Mesenchymal stem cell (in vitro differentiated cells and primary cell): ENCODE results near the gene CDC42EP4. TPM values are rescaled to one million over a fixed set of nuclear protein-coding genes. Genes with fewer than 3 reads are reported as not detected.
A peak's percentile ranks its signal among the peaks of the same experiment; 100 is the strongest.

Source experiments
- DNase-seq: peaks from one replicate; pipeline ENCODE4 v3.0.0-alpha.2; 2013
- H2AFZ ChIP-seq: one replicate; pipeline ENCODE4 v1.6.1; 2013; ENCODE audit warnings: low read depth, mild to moderate bottlenecking, control low read depth, inconsistent platforms, low read length, moderate library complexity
- H2AK5ac ChIP-seq: 2 replicates; pipeline ENCODE4 v1.6.1; 2013; ENCODE audit warnings: low read length, moderate library complexity, mild to moderate bottlenecking, inconsistent platforms; ENCODE audit not compliant: severe bottlenecking
- H2BK120ac ChIP-seq: one replicate; pipeline ENCODE4 v1.6.1; 2013; ENCODE audit warnings: low read depth, mild to moderate bottlenecking, inconsistent platforms, low read length, moderate library complexity
- H2BK12ac ChIP-seq, 2 experiments: one replicate each; pipeline ENCODE4 v1.6.1; 2013; ENCODE audit warnings: inconsistent platforms in 2 of 2, low read length in 2 of 2, mild to moderate bottlenecking in 2 of 2, moderate library complexity in 2 of 2, control low read depth in 1 of 2
- H2BK15ac ChIP-seq: one replicate; pipeline ENCODE4 v1.6.1; 2013; ENCODE audit warnings: mild to moderate bottlenecking, low read depth, inconsistent platforms; ENCODE audit not compliant: poor library complexity, severe bottlenecking
- H2BK5ac ChIP-seq: 2 replicates; pipeline ENCODE4 v1.6.1; 2013; ENCODE audit warnings: low read depth, mild to moderate bottlenecking, low read length, control low read depth, inconsistent platforms; ENCODE audit not compliant: poor library complexity, severe bottlenecking
- H3K14ac ChIP-seq, 2 experiments: one replicate each; pipeline ENCODE4 v1.6.1; 2013; ENCODE audit warnings: inconsistent platforms in 2 of 2, low read length in 2 of 2, control low read depth in 1 of 2, mild to moderate bottlenecking in 1 of 2, moderate library complexity in 1 of 2
- H3K18ac ChIP-seq, 2 experiments: one replicate each; pipeline ENCODE4 v1.6.1; 2013; ENCODE audit warnings: inconsistent platforms in 2 of 2, low read length in 2 of 2, control low read depth in 1 of 2, low read depth in 1 of 2, mild to moderate bottlenecking in 1 of 2
- H3K23ac ChIP-seq, 2 experiments: one replicate each; pipeline ENCODE4 v1.6.1; 2013; ENCODE audit warnings: inconsistent platforms in 2 of 2, low read length in 2 of 2, mild to moderate bottlenecking in 2 of 2, moderate library complexity in 2 of 2, control low read depth in 1 of 2
- H3K27ac ChIP-seq: 2 replicates; pipeline ENCODE4 v1.5.1; 2013; ENCODE audit warnings: mild to moderate bottlenecking, moderate library complexity, low read length, control low read depth, inconsistent platforms; ENCODE audit not compliant: poor library complexity, severe bottlenecking
- H3K27me3 ChIP-seq, 2 experiments: 2 replicates each; pipeline versions ENCODE4 v1.6.1 to v1.7.0; 2013; ENCODE audit warnings: low read length in 2 of 2, mild to moderate bottlenecking in 2 of 2, moderate library complexity in 2 of 2, control low read depth in 1 of 2, inconsistent platforms in 1 of 2; ENCODE audit not compliant: control insufficient read depth in 1 of 2, insufficient read depth in 1 of 2
- H3K36me3 ChIP-seq, 2 experiments: 2 replicates each; pipeline versions ENCODE4 v1.6.1 to v1.7.0; 2013; ENCODE audit warnings: low read length in 2 of 2, control low read depth in 1 of 2, inconsistent platforms in 1 of 2, low read depth in 1 of 2, mild to moderate bottlenecking in 1 of 2; ENCODE audit not compliant: insufficient read depth in 2 of 2, control insufficient read depth in 1 of 2
- H3K4ac ChIP-seq, 2 experiments: one replicate each; pipeline ENCODE4 v1.6.1; 2013; ENCODE audit warnings: inconsistent platforms in 2 of 2, low read length in 2 of 2, mild to moderate bottlenecking in 2 of 2, moderate library complexity in 2 of 2, control low read depth in 1 of 2, low read depth in 1 of 2
- H3K4me1 ChIP-seq: 2 replicates; pipeline ENCODE4 v1.6.1; 2013; ENCODE audit warnings: low read depth, low read length, control low read depth; ENCODE audit not compliant: control insufficient read depth, insufficient read depth
- H3K4me2 ChIP-seq: 2 replicates; pipeline ENCODE4 v1.6.1; 2013; ENCODE audit warnings: low read length, mild to moderate bottlenecking, inconsistent platforms; ENCODE audit not compliant: poor library complexity, severe bottlenecking
- H3K4me3 ChIP-seq, 2 experiments: 2 replicates each; pipeline versions ENCODE4 v1.5.1 to v1.7.0; 2013; ENCODE audit warnings: low read length in 2 of 2, mild to moderate bottlenecking in 2 of 2, control low read depth in 1 of 2, low read depth in 1 of 2; ENCODE audit not compliant: insufficient read depth in 1 of 2
- H3K79me1 ChIP-seq: replicated peaks from 2 replicates; pipeline ENCODE4 v1.6.1; 2013; ENCODE audit warnings: mild to moderate bottlenecking, control low read depth, low read length, inconsistent platforms; ENCODE audit not compliant: poor library complexity, severe bottlenecking
- H3K9ac ChIP-seq: 2 replicates; pipeline ENCODE4 v1.7.0; 2013; ENCODE audit warnings: mild to moderate bottlenecking, low read length, moderate library complexity
- H3K9me3 ChIP-seq: 2 replicates; pipeline ENCODE4 v1.7.0; 2013; ENCODE audit warnings: mild to moderate bottlenecking, low read length; ENCODE audit not compliant: control insufficient read depth
- H4K8ac ChIP-seq: one replicate; pipeline ENCODE4 v1.6.1; 2013; ENCODE audit warnings: inconsistent platforms, mild to moderate bottlenecking, low read length, moderate library complexity
- H4K91ac ChIP-seq: one replicate; pipeline ENCODE4 v1.6.1; 2013; ENCODE audit warnings: mild to moderate bottlenecking, low read length, inconsistent platforms
- WGBS: methylation state at CpG from one replicate; pipeline ENCODE4 v1.1.7; 2013; ENCODE audit warnings: mixed read lengths; 5-methylcytosine and 5-hydroxymethylcytosine counted together
- polyA plus RNA-seq, 2 experiments: library from polyadenylated mRNA; stranded (reverse); fragments of 200-250 nt; gene quantifications; one replicate each; pipeline ENCODE4 v1.2.3, GENCODE V29; 2013

CDC42EP4 gene
- polyA plus RNA-seq (2013, experiment 1 of 2), result 26.3 TPM
- polyA plus RNA-seq (2013, experiment 2 of 2), result 26.1 TPM

GRCh38 chr17:73311781-73312641 lies at the start of gene CDC42EP4:
TSS of gene CDC42EP4 (minus strand) at chr17:73312001. CDS start at chr17:73286500, 25,501 bp downstream.
- Histone ChIP-seq H3K14ac (peak within 1 kb of the TSS in 1 of 2 experiments; percentile 88), H3K27ac (peak within 1 kb of the TSS; percentile 68), H3K4me2 (peak within 1 kb of the TSS; percentile 89), H3K9ac (peak within 1 kb of the TSS; percentile 96), H3K23ac (peak within 1 kb of the TSS in 1 of 2 experiments; percentile 96), H3K4me1 (peaks cover 24% of the 10 kb centered on the region), H3K79me1 (no peaks in the 10 kb centered on the region), H2AFZ (peak within 1 kb of the TSS; percentile 72), H2BK120ac (peak within 1 kb of the TSS; percentile 98), H4K8ac (peak within 1 kb of the TSS; percentile 96), H2BK15ac (peak within 1 kb of the TSS; percentile 97), H3K9me3 (no peaks in the 10 kb centered on the region), H2AK5ac (no peak within 1 kb of the TSS), H3K27me3 (no peaks in the 10 kb centered on the region), H4K91ac (peak within 1 kb of the TSS; percentile 91), H3K4ac (peak within 1 kb of the TSS; percentile 67 to 93), H3K36me3 (peaks cover under 1 to 8% of the 10 kb centered on the region in 2 experiments), H2BK12ac (peak within 1 kb of the TSS in 1 of 2 experiments; percentile 59), H2BK5ac (no peak within 1 kb of the TSS), H3K18ac (peak within 1 kb of the TSS; percentile 97 to 98), H3K4me3 (peak within 1 kb of the TSS; percentile 71 to 95)
- peak; percentile 96 for DNase-seq
- 2% methylated on average over 70 of the region's 71 CpGs for WGBS

- H3K23ac ChIP-seq, result no peak overlapping the region
- H3K27ac ChIP-seq, result no peak overlapping the region
- H2AFZ ChIP-seq, result peak overlapping the region; percentile 21
- WGBS, result 44% methylated on average over 27 of the region's 29 CpGs
- H2AK5ac ChIP-seq, result no peak overlapping the region
- H3K4ac ChIP-seq, result no peak overlapping the region
- H3K36me3 ChIP-seq, result peaks cover 0 to 3% of the 10 kb centered on the region in 2 experiments
- no peak overlapping the region for H2BK120ac ChIP-seq
- H3K4me2 ChIP-seq, result no peak overlapping the region
- H3K14ac ChIP-seq, result no peak overlapping the region
- H4K8ac ChIP-seq, result no peak overlapping the region
- no peaks in the 10 kb centered on the region for H3K9me3 ChIP-seq
- H3K9ac ChIP-seq, result no peak overlapping the region
- no peak overlapping the region for H2BK5ac ChIP-seq
- peaks cover 8 to 58% of the 10 kb centered on the region in 2 experiments for H3K27me3 ChIP-seq
- H3K18ac ChIP-seq, result peak overlapping the region; percentile 11 to 19
- no peak for DNase-seq
- no peak overlapping the region for H2BK15ac ChIP-seq
- no peak overlapping the region for H2BK12ac ChIP-seq
- H3K79me1 ChIP-seq, result no peaks in the 10 kb centered on the region
- H4K91ac ChIP-seq, result peak overlapping the region; percentile 7
- peaks cover 17% of the 10 kb centered on the region for H3K4me1 ChIP-seq
- H3K4me3 ChIP-seq, result no peak overlapping the region
These were observed 49.4 kb upstream of the CDC42EP4 start for GRCh38 chr17:73360961-73361761.

- 34% methylated on average over 7 of the region's 7 CpGs for WGBS
- peaks cover 14% of the 10 kb centered on the region for H3K4me1 ChIP-seq
- no peak overlapping the region for H3K4ac ChIP-seq
- H2AK5ac ChIP-seq, result no peak overlapping the region
- no peak overlapping the region for H3K23ac ChIP-seq
- H2AFZ ChIP-seq, result no peak overlapping the region
- no peak overlapping the region for H3K4me3 ChIP-seq
- no peak overlapping the region for H3K14ac ChIP-seq
- no peak overlapping the region for H2BK15ac ChIP-seq
- no peak overlapping the region for H4K91ac ChIP-seq
- no peak overlapping the region for H3K18ac ChIP-seq
- DNase-seq, result peak; percentile 24
- H3K9ac ChIP-seq, result no peak overlapping the region
- H3K79me1 ChIP-seq, result no peaks in the 10 kb centered on the region
- H2BK120ac ChIP-seq, result no peak overlapping the region
- peak overlapping the region in 1 of 2 experiments; percentile 14 for H2BK12ac ChIP-seq
- H3K27ac ChIP-seq, result no peak overlapping the region
- no peak overlapping the region for H3K4me2 ChIP-seq
- peaks cover 0 to 3% of the 10 kb centered on the region in 2 experiments for H3K36me3 ChIP-seq
- H2BK5ac ChIP-seq, result no peak overlapping the region
- H3K9me3 ChIP-seq, result no peaks in the 10 kb centered on the region
- H3K27me3 ChIP-seq, result peaks cover 8 to 46% of the 10 kb centered on the region in 2 experiments
- no peak overlapping the region for H4K8ac ChIP-seq
These were observed 48.2 kb upstream of the CDC42EP4 start for GRCh38 chr17:73359987-73360410.
